Left renal cortex interstitium (tissue), 4 donors: ENCODE data around the gene LRRC8B. TPM values are rescaled to one million over a fixed set of nuclear protein-coding genes. Genes with fewer than 3 reads are reported as not detected.
A peak's percentile ranks its signal among the peaks of the same experiment; 100 is the strongest.
"Not testable (repeated sequence)": the region's sequence is repeated elsewhere in the genome, so short reads cannot be mapped to it uniquely, and the experiment has no call there.

Experiments used
- DNase-seq, 4 donors: peaks; one replicate each; pipeline ENCODE4 v3.0.0-alpha.2; 2013; ENCODE audit warnings: low read depth in 4 of 4, low spot score in 2 of 4, missing footprints in 1 of 4
- polyA plus RNA-seq, 4 donors: library from polyadenylated mRNA; unstranded; fragments of 120-200 nt; gene quantifications; one replicate each; pipeline ENCODE4 v1.2.1, GENCODE V29; 2013; ENCODE audit not compliant: insufficient read length in 4 of 4

The LRRC8B gene
- polyA plus RNA-seq, 4 donors, result 8.2 to 9.3 (median 8.7) TPM

DNA sequence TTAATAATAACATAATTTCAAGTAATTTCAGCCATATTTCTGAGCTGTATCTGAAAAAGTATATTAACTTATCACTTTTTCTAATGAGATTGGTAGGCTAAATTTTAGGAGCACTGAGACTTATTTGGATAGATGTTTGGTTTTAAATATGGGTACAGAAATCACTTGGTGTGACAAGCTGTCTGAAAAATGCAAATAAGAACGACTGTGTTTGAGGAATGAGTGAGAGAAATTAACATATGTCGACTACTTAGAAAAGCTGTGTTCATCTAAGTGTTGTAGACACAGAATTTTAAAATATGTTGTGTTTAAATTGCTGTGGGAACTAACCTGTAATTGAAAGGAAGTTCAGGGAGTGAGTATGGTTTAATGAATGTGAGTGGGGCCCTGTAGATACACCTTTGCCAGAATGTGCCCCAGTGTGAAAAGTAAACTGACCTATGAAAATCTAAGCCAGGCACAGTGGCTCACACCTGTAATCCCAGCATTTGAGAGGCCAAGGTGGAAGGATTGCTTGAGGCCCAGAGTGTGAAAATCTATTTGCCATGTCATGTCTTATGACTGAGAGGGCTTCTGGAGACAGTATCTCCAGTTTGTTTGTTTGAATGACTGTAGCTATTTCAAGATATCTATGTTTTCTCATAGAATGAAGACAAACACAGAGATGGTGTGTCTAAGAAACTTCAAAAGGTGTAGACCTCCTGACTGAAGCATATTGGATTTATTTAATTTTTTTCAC is 54.5 kb downstream of the LRRC8B start:
- DNase-seq, result no peak

DNA sequence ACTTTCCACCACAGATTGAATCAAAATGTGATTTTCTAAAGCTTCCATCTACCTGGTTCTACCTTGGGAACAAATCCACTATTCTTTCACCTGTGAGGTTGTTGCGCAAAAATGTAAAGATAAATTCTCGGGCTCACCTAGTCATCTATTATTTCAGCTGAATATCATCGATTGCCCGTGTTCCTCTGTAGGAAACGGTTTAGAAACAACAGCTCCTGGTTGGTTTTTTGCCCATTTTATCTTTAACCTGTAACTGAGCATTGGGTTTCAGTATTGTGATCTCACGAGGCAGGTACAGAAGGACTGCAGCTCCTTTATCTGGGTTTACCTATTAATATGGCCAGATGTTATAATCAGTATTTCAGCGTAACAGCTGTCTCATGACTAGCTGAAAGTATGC is 55.4 kb downstream of the LRRC8B start:
- no peak for DNase-seq

DNA sequence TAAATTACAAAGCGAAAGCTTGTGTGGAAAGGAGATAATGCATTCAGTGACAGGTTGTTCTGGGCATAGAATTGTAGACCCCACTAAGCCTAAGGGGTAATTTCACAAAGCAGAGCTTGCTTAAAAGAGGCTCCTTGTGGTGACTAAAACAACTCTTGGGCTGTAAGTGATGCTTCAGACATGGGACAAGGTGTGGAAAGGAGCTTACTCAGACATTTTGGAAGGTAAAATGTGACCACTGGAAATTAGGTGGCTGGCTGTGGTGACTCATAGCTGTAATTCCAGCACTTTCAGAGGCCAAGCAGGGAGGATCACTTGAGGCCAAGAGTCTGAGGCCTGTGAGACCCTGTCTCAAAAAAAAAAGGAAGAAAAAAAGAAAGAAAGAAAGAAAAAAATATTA is 57.2 kb downstream of the LRRC8B start:
- no peak for DNase-seq

DNA sequence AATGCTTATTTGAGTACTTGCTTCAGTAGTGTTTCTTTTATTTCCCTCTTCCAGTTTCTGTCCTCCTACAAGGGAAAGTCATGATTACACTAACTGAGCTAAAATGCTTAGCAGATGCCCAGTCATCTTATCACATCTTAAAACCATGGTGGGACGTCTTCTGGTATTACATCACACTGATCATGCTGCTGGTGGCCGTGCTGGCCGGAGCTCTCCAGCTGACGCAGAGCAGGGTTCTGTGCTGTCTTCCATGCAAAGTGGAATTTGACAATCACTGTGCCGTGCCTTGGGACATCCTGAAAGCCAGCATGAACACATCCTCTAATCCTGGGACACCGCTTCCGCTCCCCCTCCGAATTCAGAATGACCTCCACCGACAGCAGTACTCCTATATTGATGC is 57.9 kb downstream of the LRRC8B start:
- DNase-seq, result no peak

DNA sequence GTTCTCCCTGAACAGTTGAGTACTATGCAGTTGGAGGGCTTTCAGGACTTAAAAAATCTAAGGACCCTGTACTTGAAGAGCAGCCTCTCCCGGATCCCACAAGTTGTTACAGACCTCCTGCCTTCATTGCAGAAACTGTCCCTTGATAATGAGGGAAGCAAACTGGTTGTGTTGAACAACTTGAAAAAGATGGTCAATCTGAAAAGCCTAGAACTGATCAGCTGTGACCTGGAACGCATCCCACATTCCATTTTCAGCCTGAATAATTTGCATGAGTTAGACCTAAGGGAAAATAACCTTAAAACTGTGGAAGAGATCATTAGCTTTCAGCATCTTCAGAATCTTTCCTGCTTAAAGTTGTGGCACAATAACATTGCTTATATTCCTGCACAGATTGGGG is 59.6 kb downstream of the LRRC8B start:
- DNase-seq, result no peak

DNA sequence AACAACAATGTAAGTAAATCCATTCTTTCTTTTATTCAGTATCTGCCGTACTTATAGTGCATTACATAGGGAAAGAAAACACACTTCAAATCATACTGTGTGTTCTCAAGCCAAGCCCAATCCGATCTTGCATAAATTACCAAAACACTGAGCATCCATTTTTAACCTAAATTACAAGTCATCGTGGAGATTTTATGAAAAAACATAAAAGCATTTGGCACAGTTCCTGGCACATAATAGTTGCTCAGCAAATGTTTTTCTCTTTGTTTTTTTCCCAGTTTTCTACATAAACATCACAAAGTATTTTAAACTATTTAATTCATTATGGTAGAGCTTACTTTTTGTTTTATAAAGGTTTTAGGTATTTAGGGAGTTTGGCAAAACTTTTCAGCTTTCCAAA is 60.2 kb downstream of the LRRC8B start:
- no peak for DNase-seq

DNA sequence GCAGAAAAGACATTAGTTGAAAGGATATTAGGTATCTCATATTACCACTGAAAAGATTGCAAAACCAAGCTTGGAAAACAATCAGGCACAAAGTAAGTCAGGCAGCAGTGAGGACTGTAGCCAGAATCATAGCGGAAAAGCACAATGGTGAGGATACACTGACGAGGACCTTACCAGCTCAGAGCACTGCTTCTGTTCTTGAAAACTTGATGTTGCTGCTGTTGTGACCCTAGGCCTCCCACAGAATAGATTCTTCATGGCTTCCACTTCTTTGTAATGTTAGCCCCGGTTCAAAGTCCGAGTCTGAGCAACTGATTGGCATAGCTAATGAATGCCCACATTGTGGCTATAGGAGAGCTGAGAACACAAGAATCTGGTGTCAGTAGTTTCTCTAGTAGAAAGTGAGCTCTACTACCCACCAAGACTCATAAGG is 63.1 kb downstream of the LRRC8B start:
- DNase-seq, result no peak

DNA sequence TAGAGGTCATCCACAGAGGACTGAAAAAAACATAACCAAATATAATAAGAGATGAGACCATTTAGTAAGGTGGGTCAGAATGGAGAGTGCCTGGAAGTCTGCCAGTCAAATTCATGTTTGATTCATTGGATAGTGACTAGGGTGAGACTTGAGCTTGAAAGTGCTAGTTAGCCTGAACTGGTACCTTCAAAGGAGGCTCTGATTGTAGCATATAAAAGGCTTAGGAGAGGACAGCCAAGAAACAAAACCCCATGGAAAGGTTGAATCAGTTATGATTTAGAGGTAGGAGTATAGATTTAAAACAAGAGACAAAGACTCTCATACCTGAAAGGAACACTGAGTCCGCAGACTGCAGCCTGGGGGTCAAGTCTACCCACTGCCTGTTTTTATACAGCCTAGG is 63.9 kb downstream of the LRRC8B start:
- no peak for DNase-seq

DNA sequence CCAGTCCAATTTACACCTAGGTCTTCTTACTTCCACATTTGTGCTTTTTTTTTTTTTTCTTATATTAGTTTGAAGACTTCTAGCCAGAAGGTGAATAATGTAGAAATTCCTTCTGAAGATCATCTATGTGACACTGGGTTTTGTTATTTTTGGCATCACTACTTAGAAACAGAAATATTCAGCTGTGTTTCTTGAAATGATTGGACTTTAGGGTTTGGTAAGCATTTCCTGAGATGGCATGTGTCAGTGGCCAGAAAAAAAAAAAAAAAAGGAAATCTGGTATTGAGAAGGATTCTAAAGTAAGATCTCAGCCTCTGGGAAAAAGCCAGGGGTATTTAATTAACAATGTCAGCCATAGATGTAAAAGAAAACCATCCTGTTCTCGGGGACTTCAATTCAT is 64.9 kb downstream of the LRRC8B start:
- DNase-seq, result no peak

DNA sequence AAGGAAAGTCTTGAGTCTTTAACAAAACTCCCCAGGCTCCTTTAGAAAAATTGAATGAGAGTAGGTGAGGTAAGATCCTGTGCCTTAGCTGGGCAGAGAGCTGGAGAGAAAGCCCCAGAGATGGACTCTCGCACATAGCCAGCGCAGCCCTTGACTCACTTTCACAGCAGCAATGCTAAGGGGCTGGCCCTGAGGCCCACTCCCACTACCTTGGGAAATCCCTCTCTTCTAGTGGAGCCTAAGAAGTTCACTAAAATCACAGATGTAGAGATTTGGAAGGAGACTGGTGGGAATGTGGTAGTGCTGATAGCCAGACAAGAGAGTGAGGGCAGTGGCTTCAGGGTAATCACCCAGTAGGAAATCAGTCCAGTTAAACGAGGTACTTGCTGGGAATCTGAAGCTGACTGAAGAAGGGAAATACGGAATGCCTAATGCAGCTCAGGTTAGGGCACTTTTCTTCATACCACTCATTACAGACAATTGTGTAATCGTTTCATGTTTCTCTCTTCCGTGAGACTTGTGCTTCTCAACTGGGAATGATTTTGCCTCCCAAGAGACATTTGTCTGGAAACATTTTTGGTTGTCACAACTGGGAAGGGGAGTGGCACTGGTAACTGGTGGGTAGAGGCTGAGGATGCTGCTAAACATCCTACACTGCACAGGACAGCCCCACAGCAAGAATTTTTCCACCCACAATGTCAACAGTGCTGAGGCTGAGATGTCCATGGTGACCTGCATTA is 65.9 kb downstream of the LRRC8B start:
- no peak for DNase-seq

DNA sequence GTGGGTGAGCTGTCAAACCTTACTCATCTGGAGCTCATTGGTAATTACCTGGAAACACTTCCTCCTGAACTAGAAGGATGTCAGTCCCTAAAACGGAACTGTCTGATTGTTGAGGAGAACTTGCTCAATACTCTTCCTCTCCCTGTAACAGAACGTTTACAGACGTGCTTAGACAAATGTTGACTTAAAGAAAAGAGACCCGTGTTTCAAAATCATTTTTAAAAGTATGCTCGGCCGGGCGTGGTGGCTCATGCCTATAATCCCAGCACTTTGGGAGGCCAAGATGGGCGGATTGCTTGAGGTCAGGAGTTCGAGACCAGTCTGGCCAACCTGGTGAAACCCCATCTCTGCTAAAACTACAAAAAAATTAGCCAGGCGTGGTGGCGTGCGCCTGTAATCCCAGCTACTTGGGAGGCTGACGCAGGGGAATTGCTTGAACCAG is 68.3 kb downstream of the LRRC8B start:
- not testable (repeated sequence) for DNase-seq

DNA sequence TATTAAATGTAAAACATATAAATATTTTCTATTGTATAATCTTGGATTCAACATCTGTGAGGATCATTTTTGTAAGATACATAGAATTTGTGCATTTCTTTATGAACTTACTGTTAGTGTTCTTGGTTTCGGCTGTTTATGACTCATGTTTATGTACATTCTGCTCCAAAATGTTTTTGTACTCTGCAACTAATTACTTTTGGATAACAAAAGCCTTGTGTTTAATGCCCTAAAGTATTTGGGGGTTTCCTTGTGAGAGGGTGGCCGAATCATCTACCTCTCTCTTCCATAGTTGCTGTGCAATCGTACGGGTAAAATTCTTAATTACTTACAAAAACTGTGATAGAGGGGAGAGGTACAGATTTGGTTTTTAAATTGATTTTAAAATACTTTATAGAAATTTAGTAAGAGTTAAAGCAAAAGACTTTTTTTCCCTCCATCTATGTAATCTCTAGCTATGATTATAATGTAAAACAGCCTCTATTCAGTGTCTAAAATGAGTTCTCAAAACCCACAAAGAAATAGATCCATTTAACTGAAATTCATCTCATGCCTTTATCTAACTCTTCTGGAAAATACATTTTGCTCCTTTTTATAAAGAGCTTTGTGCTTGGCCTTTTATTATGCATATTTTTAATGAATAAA is 69.6 kb downstream of the LRRC8B start:
- no peak for DNase-seq

DNA sequence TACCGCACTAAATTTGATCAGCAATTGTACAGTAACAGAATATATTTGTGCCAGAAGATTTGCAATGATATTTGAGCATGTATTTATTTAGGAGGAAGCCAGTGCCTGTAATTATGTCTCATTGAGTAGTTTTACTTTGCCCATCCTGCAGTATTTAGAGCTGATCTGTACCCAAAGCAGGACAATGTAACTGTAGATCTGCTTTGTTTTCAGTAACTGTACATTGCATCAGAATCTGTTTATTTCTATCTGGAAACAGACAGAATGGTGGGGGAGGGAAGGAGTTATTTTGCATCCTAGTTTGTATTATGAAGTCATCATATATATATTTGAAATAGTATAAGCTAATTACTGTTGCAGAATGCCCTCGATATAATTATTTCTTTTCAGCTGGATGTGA is 72.1 kb downstream of the LRRC8B start:
- no peak for DNase-seq

DNA sequence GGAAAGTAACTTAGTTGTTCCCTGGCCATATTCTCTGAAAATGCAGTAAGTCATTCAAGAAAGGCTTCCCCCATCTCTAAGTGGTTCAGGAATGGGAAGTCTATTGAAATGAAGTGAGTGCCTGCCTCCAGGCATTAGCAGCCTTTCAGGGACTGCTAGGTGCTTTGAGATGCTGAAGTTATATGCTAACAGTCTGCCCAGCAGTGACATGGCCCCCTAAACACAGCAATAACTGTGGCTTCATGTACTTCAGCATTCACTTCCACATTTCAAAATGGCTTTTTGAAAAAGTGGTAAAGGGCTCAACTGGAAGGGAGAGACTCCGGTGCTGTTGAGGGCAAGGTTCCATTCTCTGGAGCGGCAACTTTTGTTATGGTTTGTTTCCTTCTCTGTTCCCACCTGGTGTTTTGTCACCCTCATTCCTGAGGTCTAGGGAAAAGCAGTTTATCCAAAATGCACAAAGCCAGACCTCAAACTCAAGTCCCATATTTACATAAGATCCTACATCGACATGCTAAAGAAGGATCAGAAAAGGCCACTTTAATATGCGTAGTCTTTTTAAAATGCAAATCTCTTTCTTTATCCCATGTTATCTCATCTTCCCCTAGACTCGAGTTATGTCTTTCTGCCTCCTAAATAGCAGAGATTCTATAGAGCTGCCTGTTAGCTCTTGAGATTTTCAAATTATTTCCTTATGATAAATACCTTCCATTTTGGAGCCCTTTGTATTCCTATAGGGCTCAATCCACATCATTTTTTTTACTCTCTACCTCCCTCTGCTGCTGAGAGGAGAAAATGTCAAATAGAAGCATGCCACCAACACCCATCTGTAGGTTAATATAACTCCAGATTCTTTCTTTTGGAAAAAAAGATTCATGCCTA is 74.1 kb downstream of the LRRC8B start:
- peak in 2 of 4 donors; percentile 10 to 19 for DNase-seq

DNA sequence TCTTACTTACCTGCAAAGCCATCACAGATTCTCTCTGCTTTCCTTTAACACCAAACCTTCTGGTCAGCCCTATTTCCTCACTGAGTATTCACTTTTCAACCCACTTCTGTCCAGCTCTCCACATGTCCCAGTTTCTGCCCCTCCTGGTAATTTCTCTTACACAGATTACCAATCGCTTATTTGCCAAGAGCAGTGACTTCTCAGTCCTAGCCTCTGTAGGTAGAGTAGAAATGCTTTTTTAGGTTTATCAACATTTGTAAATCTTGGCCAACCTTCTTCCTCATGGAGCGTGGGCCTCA is 74.7 kb downstream of the LRRC8B start:
- no peak for DNase-seq

DNA sequence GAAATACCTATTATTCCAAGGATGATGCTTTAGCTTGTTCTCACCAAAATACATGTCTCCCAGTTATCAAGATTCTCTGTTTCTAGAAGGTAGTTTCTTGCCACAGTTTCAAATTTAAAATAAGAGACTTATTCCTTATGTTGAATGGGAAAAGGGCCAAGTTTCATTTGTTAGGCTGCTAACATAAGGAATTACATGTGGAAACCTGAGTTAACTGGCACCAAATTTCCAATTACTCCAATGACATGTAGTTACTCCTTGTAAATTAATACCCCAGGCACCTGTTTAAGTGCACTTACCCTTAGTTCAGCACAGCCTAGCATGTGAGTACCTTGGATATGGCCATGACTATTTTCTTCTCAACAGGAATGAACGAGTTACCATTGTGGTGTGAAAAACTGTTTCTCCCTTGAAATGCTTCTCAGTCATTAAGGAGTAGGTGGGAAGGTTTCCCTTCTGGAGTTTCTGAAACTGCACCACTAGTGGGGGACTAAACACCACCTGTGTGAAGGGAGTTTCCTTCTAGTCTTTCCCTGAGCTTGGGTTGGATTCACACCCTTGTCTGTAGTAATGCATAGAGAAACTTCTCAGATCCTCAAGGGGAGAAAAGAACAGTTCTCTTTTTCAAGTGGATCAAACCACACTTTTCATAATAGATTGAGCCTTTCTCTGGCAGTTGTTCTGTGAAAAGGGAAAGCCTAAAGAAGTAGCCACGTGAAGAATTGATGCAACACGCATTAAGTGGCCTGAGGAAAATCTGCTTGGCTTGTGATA is 76.0 kb downstream of the LRRC8B start:
- DNase-seq, result no peak

DNA sequence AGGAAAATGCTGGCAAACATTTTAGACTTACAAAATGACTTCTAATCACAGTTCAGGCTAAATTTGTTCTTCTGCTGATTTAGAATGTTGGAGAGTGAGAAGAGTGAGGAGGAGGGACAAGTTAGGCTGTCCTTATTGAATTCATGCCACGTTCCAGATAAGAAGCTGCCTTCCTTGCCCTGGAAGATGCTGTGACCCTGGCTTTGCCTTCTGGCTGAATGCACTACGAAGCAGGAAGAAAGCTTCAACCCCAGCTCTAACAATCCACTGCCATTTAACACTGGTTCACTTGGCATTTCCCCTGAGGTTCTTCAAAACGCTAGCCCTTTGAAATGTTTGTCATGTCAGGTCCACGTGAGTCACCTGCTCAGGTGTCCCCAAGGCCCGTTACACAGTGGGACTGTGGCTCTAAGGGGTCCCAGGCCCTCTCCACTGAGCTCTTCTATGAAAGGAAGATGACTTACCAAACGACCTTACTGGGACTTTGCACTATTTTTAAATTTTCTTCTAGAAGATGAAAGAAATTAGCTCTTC is 78.3 kb downstream of the LRRC8B start:
- DNase-seq, result no peak

DNA sequence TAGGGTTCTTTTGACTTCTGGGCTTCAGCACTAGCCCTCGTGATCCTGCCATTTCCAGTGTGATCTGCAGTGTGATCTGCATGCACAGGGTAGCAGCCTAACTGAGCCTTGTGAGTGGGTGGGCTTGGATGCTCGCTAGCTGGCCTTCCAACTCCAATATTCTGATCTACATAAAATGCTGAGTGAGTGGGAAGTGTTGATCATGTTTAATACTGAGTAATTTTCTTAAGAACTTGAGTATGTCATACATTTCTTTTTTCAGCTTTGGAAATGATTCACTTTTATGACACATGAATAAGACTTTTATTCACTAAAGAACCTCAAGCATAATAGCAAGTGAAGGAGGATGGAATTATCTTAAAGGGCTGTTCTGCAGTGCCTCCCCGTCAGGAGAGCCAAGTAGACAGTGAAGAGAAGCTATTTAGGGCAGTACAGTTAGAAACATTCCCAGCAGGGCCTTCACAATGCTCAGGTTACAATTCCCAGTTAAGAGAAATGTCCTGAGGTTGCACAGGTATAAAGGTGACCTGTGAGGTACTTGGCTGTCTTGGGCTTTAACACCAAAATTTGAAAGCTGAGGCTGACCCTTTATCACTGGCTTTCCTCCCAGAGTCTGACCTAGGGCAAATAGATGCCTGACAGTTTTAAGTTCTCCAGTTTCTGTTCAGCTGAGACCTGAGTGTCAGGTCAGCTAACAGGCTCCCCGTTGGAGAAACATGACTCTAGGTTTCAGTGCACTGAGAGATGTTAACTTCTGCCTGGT is 79.2 kb downstream of the LRRC8B start:
- DNase-seq, result no peak

DNA sequence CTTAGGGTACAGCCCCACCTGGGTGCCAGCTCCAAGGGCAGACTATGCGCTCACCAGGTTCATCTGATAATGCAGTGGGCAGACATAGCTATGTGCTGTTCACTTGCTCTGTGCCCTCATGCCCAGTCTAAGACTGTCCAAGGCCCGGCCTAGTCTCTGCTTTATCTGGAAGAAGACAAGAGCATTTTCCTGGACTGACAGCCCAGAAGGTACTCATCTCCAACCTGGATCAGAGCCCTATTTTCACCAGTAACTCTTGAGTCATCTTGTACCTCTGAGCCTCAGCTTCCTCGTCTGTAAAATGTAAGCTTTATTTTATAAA is 79.7 kb downstream of the LRRC8B start:
- no peak for DNase-seq
